Body of pancreas (tissue), 4 donors: ENCODE results near the gene BICRA. TPM values are rescaled to one million over a fixed set of nuclear protein-coding genes. Genes with fewer than 3 reads are reported as not detected.
A peak's percentile ranks its signal among the peaks of the same experiment; 100 is the strongest.

ENCODE experiments used
- ATAC-seq: fragments of 150-250 bp; one replicate; pipeline ENCODE4 v1.9.1; 2016
- DNase-seq, 4 donors: peaks; one replicate each; pipeline ENCODE4 v3.0.0-alpha.2; 2019
- H3K27ac ChIP-seq, 4 donors: fragments of 200-600 bp; sonication (generic); 1 replicate in 3 of 4; 2 replicates in 1 of 4; pipeline versions ENCODE4 v1.5.1 to v1.6.1; 2016 to 2019; ENCODE audit warnings: mild to moderate bottlenecking in 1 of 4, mixed read lengths in 1 of 4, moderate library complexity in 1 of 4
- H3K27me3 ChIP-seq, 2 donors: fragments of 200-600 bp; sonication (generic); one replicate each; pipeline ENCODE4 v1.6.0; 2016; ENCODE audit warnings: mild to moderate bottlenecking in 1 of 2
- H3K36me3 ChIP-seq, 2 donors: fragments of 200-600 bp; sonication (generic); replicated peaks in 1 of 2; 2 replicates each; pipeline ENCODE4 v1.5.1; 2016; ENCODE audit warnings: low read depth in 2 of 2; ENCODE audit not compliant: insufficient read depth in 1 of 2
- H3K4me1 ChIP-seq: fragments of 200-600 bp; sonication (generic); one replicate; pipeline ENCODE4 v1.6.0; 2016
- H3K4me3 ChIP-seq, 2 donors: fragments of 200-600 bp; sonication (generic); 1 replicate in 1 of 2; 2 replicates in 1 of 2; pipeline ENCODE4 v1.5.1; 2016 to 2019
- H3K9me3 ChIP-seq, 3 donors: fragments of 200-600 bp; sonication (generic); 1 replicate in 2 of 3; 2 replicates in 1 of 3; pipeline ENCODE4 v1.5.1; 2016
- POLR2A ChIP-seq, 3 donors: fragments of 450-650 bp; IDR thresholded peaks; one replicate each; pipeline ENCODE4 v1.6.1; 2016; ENCODE audit warnings: antibody characterized with exemption in 3 of 3, mild to moderate bottlenecking in 2 of 3
- WGBS, 2 donors: methylation state at CpG; one replicate each; pipeline ENCODE4 v1.1.5; 2017; 5-methylcytosine and 5-hydroxymethylcytosine counted together
- intact Hi-C: fragments of 100-400 bp; cut with DNase I; formaldehyde crosslinking; loops from one replicate; pipeline ENCODE4 v1.15.1; 2023
- total RNA-seq, 2 donors: library from RNA; depleted of rRNA; stranded (reverse); fragments of >200 nt; gene quantifications; one replicate each; pipeline ENCODE4 v1.1.0, GENCODE V29; 2016
- TF ChIP-seq, protein P1 (sequence below), 7 experiments: fragments of 450-650 bp in 4 of 7; fragments of 200-600 bp in 3 of 7; sonication (generic) in 3 of 7; IDR thresholded peaks; one replicate each; pipeline ENCODE4 v1.5.1; 2016 to 2019; ENCODE audit warnings: antibody characterized with exemption in 7 of 7

The BICRA gene
- total RNA-seq, 2 donors from 2014 or later: 2.6 to 26.4 TPM

DNA sequence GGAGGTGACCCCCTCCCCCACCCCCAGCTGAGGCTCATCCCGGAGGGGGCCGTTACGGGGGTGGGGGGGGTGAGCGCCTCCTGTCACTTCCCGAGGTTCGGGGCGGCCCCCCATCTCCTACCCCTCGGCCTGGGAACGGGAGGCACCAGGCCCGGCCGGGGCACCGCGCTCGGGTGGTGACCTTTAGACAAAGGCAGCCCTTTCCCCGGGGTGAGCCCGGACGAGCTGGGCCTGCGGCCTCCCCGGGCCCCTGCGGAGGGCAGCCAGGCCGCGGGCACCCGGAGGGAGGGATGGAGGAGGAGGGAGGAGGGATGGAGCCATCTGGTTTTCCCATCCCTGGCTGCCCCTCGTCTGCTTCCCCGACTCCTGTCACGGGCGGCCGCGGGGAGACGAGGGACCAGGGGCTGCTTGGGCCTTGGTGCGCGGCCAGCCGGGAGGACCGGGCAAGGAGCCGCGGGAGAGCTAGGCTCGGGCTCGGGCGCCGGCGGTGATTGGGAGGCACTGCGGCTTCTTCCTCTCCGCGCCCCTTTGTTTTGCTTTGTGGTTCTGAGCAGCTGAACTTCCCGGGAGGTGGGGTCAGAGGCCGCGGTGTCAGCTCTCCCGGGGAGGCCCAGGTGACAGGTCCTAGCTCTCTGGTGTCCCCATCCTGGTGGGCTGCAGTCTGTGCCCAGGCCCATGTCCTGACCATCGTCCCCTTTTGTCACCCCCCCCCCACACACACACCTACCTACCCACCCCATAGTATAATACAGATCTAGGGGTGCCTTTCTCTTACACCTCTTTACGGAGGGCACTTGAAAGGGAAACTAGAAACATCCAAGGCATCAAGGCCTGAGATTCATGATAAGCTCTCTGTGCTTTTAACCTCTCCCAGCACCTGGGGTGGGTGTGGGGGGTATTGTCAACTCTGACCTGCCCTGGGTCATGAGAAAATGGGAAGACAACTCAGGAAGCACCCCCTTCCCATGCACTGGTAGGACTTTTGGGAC, 1.3 kb downstream of the BICRA start:
- peaks cover 34% of the 10 kb centered on the region for H3K4me1 ChIP-seq
- no peaks in the 10 kb centered on the region for H3K27me3 ChIP-seq
- intact Hi-C loops: loop anchor here (5.0 kb wide), 1 partner anchor 42 kb away; no protein-coding TSS in a partner anchor
- 0% methylated on average over 2 to 46 of the region's 50 CpGs for WGBS, 2 donors
- peak overlapping the region; percentile 57 to 90 for H3K4me3 ChIP-seq
- ATAC-seq: no peak
- no peaks in the 10 kb centered on the region for H3K9me3 ChIP-seq
- H3K27ac ChIP-seq: peak overlapping the region; percentile 40 to 94 (median 80)
- no peaks in the 10 kb centered on the region for H3K36me3 ChIP-seq
- peak in 1 of 3 donors; percentile 49 for TF ChIP-seq POLR2A (IDR thresholded peaks at IDR 0.05)
- TF ChIP-seq, protein P1, sequence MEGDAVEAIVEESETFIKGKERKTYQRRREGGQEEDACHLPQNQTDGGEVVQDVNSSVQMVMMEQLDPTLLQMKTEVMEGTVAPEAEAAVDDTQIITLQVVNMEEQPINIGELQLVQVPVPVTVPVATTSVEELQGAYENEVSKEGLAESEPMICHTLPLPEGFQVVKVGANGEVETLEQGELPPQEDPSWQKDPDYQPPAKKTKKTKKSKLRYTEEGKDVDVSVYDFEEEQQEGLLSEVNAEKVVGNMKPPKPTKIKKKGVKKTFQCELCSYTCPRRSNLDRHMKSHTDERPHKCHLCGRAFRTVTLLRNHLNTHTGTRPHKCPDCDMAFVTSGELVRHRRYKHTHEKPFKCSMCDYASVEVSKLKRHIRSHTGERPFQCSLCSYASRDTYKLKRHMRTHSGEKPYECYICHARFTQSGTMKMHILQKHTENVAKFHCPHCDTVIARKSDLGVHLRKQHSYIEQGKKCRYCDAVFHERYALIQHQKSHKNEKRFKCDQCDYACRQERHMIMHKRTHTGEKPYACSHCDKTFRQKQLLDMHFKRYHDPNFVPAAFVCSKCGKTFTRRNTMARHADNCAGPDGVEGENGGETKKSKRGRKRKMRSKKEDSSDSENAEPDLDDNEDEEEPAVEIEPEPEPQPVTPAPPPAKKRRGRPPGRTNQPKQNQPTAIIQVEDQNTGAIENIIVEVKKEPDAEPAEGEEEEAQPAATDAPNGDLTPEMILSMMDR (IDR thresholded peaks at IDR 0.05): peak in 1 of 7 experiments; percentile 8
- DNase-seq: peak; percentile 38 to 50 (median 40)

DNA sequence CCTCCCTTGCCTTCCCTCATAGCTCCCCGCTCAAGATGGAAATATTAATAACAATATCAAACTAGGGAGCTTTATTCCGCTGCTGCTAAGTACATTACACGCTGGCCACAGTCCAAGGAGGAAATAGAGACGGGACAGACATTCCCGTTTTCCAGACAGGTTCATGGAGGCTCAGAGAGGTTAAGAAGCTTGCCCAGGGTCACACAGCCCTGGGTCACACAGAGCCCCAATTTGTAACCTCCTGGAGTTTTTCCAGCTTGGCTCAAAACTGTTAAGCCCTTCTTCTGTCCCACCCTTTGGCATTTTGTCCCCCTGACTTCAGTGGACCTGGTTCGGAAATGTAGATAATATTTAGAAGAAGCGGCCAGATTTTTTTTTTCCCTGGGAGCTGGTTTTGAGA, 2.0 kb downstream of the BICRA start:
- Histone ChIP-seq H3K27ac (peak overlapping the region in 2 of 4 donors; percentile 88 to 94), H3K27me3 (no peaks in the 10 kb centered on the region), H3K36me3 (no peaks in the 10 kb centered on the region), H3K4me3 (no peak overlapping the region), H3K4me1 (peaks cover 34% of the 10 kb centered on the region), H3K9me3 (no peaks in the 10 kb centered on the region)
- intact Hi-C loops: loop anchor here (5.0 kb wide), 1 partner anchor 41 kb away; no protein-coding TSS in a partner anchor
- ATAC-seq (no peak), DNase-seq (peak in 2 of 4 donors; percentile 23 to 42)
- WGBS, 2 donors: 39 to 47% methylated on average over 6 to 7 of the region's 7 CpGs
- TF ChIP-seq, protein P1 (IDR thresholded peaks at IDR 0.05): no peak
- TF ChIP-seq POLR2A (IDR thresholded peaks at IDR 0.05): no peak

DNA sequence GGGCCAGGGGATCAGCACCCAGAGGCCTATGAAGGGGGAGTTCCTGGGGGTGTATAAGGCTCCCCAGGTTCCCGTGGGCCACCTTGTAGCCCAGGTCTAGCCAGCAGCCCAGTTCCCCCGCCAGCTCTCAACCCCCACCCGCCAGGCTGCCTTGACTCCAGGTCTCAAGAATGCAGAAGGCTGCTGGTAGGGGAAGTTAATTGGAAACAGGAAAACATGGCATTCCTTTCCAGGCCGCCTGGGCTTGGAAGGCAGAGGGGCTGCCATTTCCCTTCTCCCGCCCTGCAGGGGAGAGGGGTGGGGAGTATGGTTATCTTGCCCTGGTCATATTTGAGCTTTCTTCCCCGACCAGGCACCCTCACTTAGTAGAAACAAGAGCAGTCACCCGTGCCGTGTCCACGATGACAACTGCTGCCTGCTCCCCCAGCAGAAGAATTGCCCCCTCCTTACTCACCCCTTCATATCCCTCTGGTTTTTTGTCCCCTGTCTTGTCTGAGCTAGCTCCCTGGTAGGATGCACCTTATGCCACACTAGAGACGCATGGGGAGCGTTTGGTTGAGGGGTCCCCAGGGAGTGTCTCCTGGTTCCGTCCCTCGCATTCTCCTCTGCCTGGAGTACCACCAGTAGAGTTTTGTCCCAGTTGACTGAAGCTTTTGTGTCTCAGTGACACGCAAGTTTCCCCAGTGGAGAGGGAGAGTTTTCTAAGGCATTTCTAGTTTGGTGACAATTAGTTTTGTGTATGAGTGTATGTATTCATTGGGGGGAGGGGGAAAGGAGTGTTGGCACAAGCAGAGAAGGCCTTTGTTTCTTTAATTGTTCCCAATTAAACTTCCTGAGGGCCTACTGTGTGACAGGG, 4.5 kb downstream of the BICRA start:
- Histone ChIP-seq H3K9me3 (no peaks in the 10 kb centered on the region), H3K4me1 (peaks cover 32% of the 10 kb centered on the region), H3K4me3 (no peak overlapping the region), H3K27ac (peak overlapping the region in 1 of 4 donors; percentile 26), H3K36me3 (no peaks in the 10 kb centered on the region), H3K27me3 (no peaks in the 10 kb centered on the region)
- DNase-seq: no peak
- no peak for TF ChIP-seq POLR2A (IDR thresholded peaks at IDR 0.05)
- TF ChIP-seq, protein P1 (IDR thresholded peaks at IDR 0.05): no peak
- intact Hi-C loops: loop anchor here (5.0 kb wide), 1 partner anchor 39 kb away; no protein-coding TSS in a partner anchor
- 72 to 88% methylated on average over 14 of the region's 14 CpGs for WGBS, 2 donors
- no peak for ATAC-seq

DNA sequence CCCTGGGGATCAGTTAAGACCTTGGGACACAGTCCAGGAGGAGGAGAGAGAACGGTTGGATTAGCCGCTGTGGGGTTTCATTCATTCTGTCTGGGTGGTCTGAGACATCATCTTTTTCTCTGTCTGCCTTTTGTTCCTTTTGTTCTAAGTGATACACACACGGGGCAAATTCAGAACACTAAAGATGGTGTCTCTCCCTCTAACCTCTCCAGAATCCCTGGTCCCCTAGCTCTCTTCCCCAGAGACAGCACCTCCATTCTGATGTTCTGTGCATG, 5.0 kb downstream of the BICRA start:
- H3K4me1 ChIP-seq: peaks cover 38% of the 10 kb centered on the region
- H3K9me3 ChIP-seq: no peaks in the 10 kb centered on the region
- H3K36me3 ChIP-seq: no peaks in the 10 kb centered on the region
- TF ChIP-seq, protein P1 (IDR thresholded peaks at IDR 0.05): no peak
- no peak for TF ChIP-seq POLR2A (IDR thresholded peaks at IDR 0.05)
- no peak overlapping the region for H3K27ac ChIP-seq
- intact Hi-C loops: loop anchor here (5.0 kb wide), 1 partner anchor 38 kb away; no protein-coding TSS in a partner anchor
- ATAC-seq: no peak
- H3K4me3 ChIP-seq: no peak overlapping the region
- H3K27me3 ChIP-seq: no peaks in the 10 kb centered on the region
- WGBS, 2 donors: 45 to 54% methylated on average over 3 of the region's 3 CpGs
- DNase-seq: no peak
